HepG2 (cell line): ENCODE results near the gene LASP1. TPM values are rescaled to one million over a fixed set of nuclear protein-coding genes. Genes with fewer than 3 reads are reported as not detected.

Experiments used
- ATF7-NPFF ChIP-seq: sonication (generic); formaldehyde crosslinking; IDR thresholded peaks from 2 replicates; pipeline ENCODE4 v1.8.1; 2023; ENCODE audit warnings: mild to moderate bottlenecking, low read depth, missing genetic modification reagents, moderate library complexity
- MYNN ChIP-seq: sonication (generic); formaldehyde crosslinking; IDR thresholded peaks from 2 replicates; pipeline ENCODE4 v1.4.0; 2020; ENCODE audit warnings: mild to moderate bottlenecking, low read depth, missing genetic modification reagents
- NCOR1 ChIP-seq: fragments of 200-600 bp; sonication (generic); IDR thresholded peaks from 2 replicates; pipeline ENCODE4 v1.7.0; 2017; ENCODE audit warnings: antibody characterized with exemption, low read length, borderline replicate concordance
- PCBP1 ChIP-seq: fragments of 200-400 bp; formaldehyde crosslinking; IDR thresholded peaks from 2 replicates; pipeline ENCODE4 v1.6.1; 2017; ENCODE audit warnings: mild to moderate bottlenecking, low read depth, low read length, borderline replicate concordance
- PHB2 ChIP-seq: fragments of 450-650 bp; IDR thresholded peaks from 2 replicates; pipeline ENCODE4 v1.6.1; 2018; ENCODE audit not compliant: partially characterized antibody
- TAF15 ChIP-seq: fragments of 200-400 bp; formaldehyde crosslinking; IDR thresholded peaks from one replicate; pipeline ENCODE4 v1.6.1; 2018; ENCODE audit warnings: mild to moderate bottlenecking, low read depth, low read length; ENCODE audit not compliant: poor library complexity, severe bottlenecking
- TMF1 ChIP-seq: sonication (generic); formaldehyde crosslinking; IDR thresholded peaks from 2 replicates; pipeline ENCODE4 v1.8.1; 2022; ENCODE audit warnings: low read depth, missing genetic modification reagents
- TRIM24 ChIP-seq: sonication (generic); formaldehyde crosslinking; IDR thresholded peaks from 2 replicates; pipeline ENCODE4 v1.8.0; 2022; ENCODE audit warnings: mild to moderate bottlenecking, missing genetic modification reagents
- ZMYM3 ChIP-seq: sonication (generic); formaldehyde crosslinking; IDR thresholded peaks from 2 replicates; pipeline ENCODE4 v1.5.1; 2020; ENCODE audit warnings: mild to moderate bottlenecking, missing genetic modification reagents
- ZNF124 ChIP-seq: sonication (generic); formaldehyde crosslinking; IDR thresholded peaks from 2 replicates; pipeline ENCODE4 v1.4.0; 2020; ENCODE audit warnings: missing genetic modification reagents
- ZNF34 ChIP-seq: sonication (generic); formaldehyde crosslinking; IDR thresholded peaks from 2 replicates; pipeline ENCODE4 v1.4.0; 2020; ENCODE audit warnings: mild to moderate bottlenecking, missing genetic modification reagents, borderline replicate concordance
- ZNF549 ChIP-seq: sonication (generic); formaldehyde crosslinking; IDR thresholded peaks from 2 replicates; pipeline ENCODE4 v1.5.0; 2020; ENCODE audit warnings: missing genetic modification reagents
- ZNF672 ChIP-seq: sonication (generic); formaldehyde crosslinking; IDR thresholded peaks from 2 replicates; pipeline ENCODE4 v1.8.1; 2022; ENCODE audit warnings: missing genetic modification reagents
- ZNF713 ChIP-seq: sonication (generic); formaldehyde crosslinking; IDR thresholded peaks from 2 replicates; pipeline ENCODE4 v1.4.0; 2020; ENCODE audit warnings: mild to moderate bottlenecking, missing genetic modification reagents
- ZNF746 ChIP-seq: sonication (generic); formaldehyde crosslinking; IDR thresholded peaks from 2 replicates; pipeline ENCODE4 v1.8.0; 2022; ENCODE audit warnings: mild to moderate bottlenecking, missing genetic modification reagents
- ZNF749 ChIP-seq: sonication (generic); formaldehyde crosslinking; IDR thresholded peaks from 2 replicates; pipeline ENCODE4 v1.8.0; 2022; ENCODE audit warnings: mild to moderate bottlenecking, missing genetic modification reagents, moderate library complexity, borderline replicate concordance
- ZNF83 ChIP-seq: sonication (generic); formaldehyde crosslinking; IDR thresholded peaks from 2 replicates; pipeline ENCODE4 v1.4.0; 2020; ENCODE audit warnings: missing genetic modification reagents, mild to moderate bottlenecking, borderline replicate concordance
- ZSCAN9 ChIP-seq: IDR thresholded peaks from 2 replicates; pipeline ENCODE4 v1.6.1; 2016; ENCODE audit warnings: borderline replicate concordance
- polyA plus RNA-seq, 8 experiments: library from polyadenylated mRNA; depleted of rRNA in 3 of 8; stranded (reverse) in 7 of 8; unstranded in 1 of 8; fragments of >200 nt; fragmentation: Illumina TruSeq in 4 of 8; extraction: Trizol in 4 of 8; gene quantifications; 2 replicates each; pipeline versions ENCODE4 v1.2.1 to v1.2.3, GENCODE V29; 2011 to 2016; ENCODE audit warnings: low read depth in 4 of 8, missing spikeins in 1 of 8, mixed read lengths in 1 of 8; ENCODE audit not compliant: insufficient read depth in 1 of 8
- total RNA-seq, 5 experiments: library from RNA; depleted of rRNA; stranded (reverse); fragments of >200 nt; fragmentation: Illumina TruSeq; extraction: Trizol; gene quantifications; 2 replicates each; pipeline ENCODE4 v1.2.3, GENCODE V29; 2016; ENCODE audit warnings: low read depth in 1 of 5
- TF ChIP-seq, protein P1 (sequence below): sonication (generic); formaldehyde crosslinking; IDR thresholded peaks from 2 replicates; pipeline ENCODE4 v1.5.0; 2020; ENCODE audit warnings: mild to moderate bottlenecking, missing genetic modification reagents, moderate library complexity
- TF ChIP-seq, protein P2 (sequence below): sonication (generic); formaldehyde crosslinking; IDR thresholded peaks from 2 replicates; pipeline ENCODE4 v1.4.0; 2020; ENCODE audit warnings: mild to moderate bottlenecking, low read depth, missing genetic modification reagents
- TF ChIP-seq, protein P3 (sequence below): sonication (generic); formaldehyde crosslinking; IDR thresholded peaks from 2 replicates; pipeline ENCODE4 v1.4.0; 2020; ENCODE audit warnings: missing genetic modification reagents
- TF ChIP-seq, protein P4 (sequence below): sonication (generic); formaldehyde crosslinking; IDR thresholded peaks from 2 replicates; pipeline ENCODE4 v1.8.1; 2022; ENCODE audit warnings: low read depth, mild to moderate bottlenecking, missing genetic modification reagents

LASP1 gene
- total and polyA plus RNA-seq, 2 of the 13 experiments (the other 11 are each of a cell fraction or from before 2014, with no cell fraction given): 70.1 to 97.0 TPM

DNA sequence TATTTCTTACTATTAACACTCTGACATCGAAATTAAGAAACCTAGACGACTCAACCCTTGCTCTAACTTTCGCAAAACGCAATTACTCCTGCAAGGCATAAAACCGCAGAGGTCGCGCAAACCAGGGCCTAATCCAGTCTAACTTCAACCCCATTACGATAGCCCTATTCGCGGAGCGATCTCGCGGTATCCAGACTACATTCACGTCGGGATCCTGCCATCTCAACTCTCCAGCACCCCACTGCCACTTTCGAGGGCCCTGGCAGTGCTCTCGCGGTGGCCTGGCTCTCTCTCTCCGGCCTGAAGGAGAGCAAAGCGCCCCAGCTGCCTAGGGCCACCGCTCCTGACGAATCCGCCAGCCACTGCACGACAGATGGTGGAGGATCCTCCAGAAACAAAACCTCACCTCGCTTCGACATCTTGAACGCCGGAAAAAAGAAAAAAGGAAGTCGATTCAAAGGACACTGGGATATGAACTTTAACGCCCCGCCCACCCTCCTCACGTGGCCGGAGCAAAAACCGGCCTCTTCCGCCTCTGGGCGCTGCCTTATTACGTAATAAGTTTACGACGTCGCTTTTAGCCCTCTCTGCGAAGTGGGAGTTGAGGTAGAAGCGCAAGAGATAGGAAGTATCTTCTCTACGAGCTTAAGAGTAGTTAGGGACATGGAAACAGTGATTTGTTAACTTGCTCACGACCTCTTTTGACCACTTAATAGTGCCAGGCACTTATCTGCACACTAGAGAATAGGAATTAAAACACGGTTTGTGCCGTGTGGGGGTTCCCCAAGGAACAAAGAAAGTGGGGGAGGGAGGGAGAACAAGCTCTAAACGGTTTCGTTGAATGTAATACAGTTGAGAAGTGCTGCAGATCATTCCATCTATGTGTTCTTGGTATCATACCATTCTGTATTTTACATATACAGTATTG is 16.3 kb upstream of the LASP1 start, which contains the start of gene RPL23 (continued):
- TF ChIP-seq ZNF124: peak; percentile 88
- TF ChIP-seq ZNF672 (CRISPR knock-in tag): peak; percentile 86; the same call in 1 of the 2 replicates
- TF ChIP-seq MYNN (CRISPR knock-in tag): no peak; the same call in 1 of the 2 replicates
- no peak for TF ChIP-seq PHB2
- TF ChIP-seq TAF15: no peak
- TF ChIP-seq PCBP1: no peak
- peak; percentile 64; the same call in 1 of the 2 replicates for TF ChIP-seq ZMYM3
- TF ChIP-seq ZNF34 (CRISPR knock-in tag): peak; percentile 97
- TF ChIP-seq, protein P1, sequence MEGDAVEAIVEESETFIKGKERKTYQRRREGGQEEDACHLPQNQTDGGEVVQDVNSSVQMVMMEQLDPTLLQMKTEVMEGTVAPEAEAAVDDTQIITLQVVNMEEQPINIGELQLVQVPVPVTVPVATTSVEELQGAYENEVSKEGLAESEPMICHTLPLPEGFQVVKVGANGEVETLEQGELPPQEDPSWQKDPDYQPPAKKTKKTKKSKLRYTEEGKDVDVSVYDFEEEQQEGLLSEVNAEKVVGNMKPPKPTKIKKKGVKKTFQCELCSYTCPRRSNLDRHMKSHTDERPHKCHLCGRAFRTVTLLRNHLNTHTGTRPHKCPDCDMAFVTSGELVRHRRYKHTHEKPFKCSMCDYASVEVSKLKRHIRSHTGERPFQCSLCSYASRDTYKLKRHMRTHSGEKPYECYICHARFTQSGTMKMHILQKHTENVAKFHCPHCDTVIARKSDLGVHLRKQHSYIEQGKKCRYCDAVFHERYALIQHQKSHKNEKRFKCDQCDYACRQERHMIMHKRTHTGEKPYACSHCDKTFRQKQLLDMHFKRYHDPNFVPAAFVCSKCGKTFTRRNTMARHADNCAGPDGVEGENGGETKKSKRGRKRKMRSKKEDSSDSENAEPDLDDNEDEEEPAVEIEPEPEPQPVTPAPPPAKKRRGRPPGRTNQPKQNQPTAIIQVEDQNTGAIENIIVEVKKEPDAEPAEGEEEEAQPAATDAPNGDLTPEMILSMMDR (CRISPR knock-in tag): no peak
- TF ChIP-seq ZNF713 (CRISPR knock-in tag): no peak
- peak; percentile 96; the same call in 1 of the 2 replicates for TF ChIP-seq ZSCAN9
- TF ChIP-seq, protein P2, sequence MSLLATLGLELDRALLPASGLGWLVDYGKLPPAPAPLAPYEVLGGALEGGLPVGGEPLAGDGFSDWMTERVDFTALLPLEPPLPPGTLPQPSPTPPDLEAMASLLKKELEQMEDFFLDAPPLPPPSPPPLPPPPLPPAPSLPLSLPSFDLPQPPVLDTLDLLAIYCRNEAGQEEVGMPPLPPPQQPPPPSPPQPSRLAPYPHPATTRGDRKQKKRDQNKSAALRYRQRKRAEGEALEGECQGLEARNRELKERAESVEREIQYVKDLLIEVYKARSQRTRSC (CRISPR knock-in tag): 0 out of 2 replicates have a peak, but pooled peaks have one; percentile 83
- TF ChIP-seq TMF1: peak; percentile 95
- no peak for TF ChIP-seq TRIM24
- TF ChIP-seq, protein P3, sequence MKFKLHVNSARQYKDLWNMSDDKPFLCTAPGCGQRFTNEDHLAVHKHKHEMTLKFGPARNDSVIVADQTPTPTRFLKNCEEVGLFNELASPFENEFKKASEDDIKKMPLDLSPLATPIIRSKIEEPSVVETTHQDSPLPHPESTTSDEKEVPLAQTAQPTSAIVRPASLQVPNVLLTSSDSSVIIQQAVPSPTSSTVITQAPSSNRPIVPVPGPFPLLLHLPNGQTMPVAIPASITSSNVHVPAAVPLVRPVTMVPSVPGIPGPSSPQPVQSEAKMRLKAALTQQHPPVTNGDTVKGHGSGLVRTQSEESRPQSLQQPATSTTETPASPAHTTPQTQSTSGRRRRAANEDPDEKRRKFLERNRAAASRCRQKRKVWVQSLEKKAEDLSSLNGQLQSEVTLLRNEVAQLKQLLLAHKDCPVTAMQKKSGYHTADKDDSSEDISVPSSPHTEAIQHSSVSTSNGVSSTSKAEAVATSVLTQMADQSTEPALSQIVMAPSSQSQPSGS (CRISPR knock-in tag): peak; percentile 86
- peak; percentile 32; the same call in 1 of the 2 replicates for TF ChIP-seq ZNF83 (CRISPR knock-in tag)
- peak; percentile 81; the same call in 1 of the 2 replicates for TF ChIP-seq ZNF749 (CRISPR knock-in tag)
- peak; percentile 57; the same call in 1 of the 2 replicates for TF ChIP-seq ZNF549 (CRISPR knock-in tag)
- peak; percentile 90; the same call in 1 of the 2 replicates for TF ChIP-seq ATF7-NPFF
- TF ChIP-seq, protein P4, sequence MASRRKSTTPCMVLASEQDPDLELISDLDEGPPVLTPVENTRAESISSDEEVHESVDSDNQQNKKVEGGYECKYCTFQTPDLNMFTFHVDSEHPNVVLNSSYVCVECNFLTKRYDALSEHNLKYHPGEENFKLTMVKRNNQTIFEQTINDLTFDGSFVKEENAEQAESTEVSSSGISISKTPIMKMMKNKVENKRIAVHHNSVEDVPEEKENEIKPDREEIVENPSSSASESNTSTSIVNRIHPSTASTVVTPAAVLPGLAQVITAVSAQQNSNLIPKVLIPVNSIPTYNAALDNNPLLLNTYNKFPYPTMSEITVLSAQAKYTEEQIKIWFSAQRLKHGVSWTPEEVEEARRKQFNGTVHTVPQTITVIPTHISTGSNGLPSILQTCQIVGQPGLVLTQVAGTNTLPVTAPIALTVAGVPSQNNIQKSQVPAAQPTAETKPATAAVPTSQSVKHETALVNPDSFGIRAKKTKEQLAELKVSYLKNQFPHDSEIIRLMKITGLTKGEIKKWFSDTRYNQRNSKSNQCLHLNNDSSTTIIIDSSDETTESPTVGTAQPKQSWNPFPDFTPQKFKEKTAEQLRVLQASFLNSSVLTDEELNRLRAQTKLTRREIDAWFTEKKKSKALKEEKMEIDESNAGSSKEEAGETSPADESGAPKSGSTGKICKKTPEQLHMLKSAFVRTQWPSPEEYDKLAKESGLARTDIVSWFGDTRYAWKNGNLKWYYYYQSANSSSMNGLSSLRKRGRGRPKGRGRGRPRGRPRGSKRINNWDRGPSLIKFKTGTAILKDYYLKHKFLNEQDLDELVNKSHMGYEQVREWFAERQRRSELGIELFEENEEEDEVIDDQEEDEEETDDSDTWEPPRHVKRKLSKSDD (CRISPR knock-in tag): peak; percentile 93; the same call in 1 of the 2 replicates
- TF ChIP-seq ZNF746 (CRISPR knock-in tag): peak; percentile 92; the same call in 1 of the 2 replicates
- TF ChIP-seq NCOR1: peak; percentile 72; the same call in 1 of the 2 replicates
